Measurements from ENCODE around the gene CCDC178. TPM values are rescaled to one million over a fixed set of nuclear protein-coding genes. Genes with fewer than 3 reads are reported as not detected.

The CCDC178 gene
- total RNA-seq, 1 experiment from 2014 or later = not detected

DNA sequence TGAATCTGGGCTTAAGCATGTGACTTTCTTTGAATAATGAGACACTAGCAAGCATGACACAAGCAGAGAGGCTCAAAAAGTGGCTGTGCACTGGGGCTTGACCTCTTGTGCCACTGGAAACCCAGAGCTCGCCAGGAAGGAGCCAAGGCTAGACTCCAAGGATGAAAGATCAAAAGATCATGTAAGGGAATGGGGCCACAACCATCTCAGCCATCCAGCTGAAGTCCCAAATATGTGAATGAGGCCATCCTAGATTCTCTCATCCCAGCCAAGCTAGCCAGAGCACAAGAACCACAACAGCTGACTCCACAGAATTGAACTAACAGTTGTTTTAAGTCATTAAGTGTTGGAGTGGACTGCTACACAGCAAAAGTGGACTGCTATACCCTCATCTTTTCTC, 288.1 kb downstream of the CCDC178 start:
- ATAC-seq (no peak), DNase-seq (ENCODE audit: low read depth, low spot score) (no peak)
- H4K20me1 ChIP-seq (ENCODE audit: insufficient read depth) = no peaks in the 10 kb centered on the region; the same call in 1 of the 2 replicates
- H3K4me2 ChIP-seq (ENCODE audit: low read length) = no peak overlapping the region
- H3K4me3 ChIP-seq (replicated peaks in 1 of 2; ENCODE audit: low read depth in 1 of 2, low read length in 2 of 2) = no peak overlapping the region
- intact Hi-C loops (cut with micrococcal nuclease) = no loop called here
- no peak overlapping the region for H2AFZ ChIP-seq (ENCODE audit: low read depth, low read length, poor library complexity, severe bottlenecking)
- ChIA-PET POLR2A (no interaction called here), CTCF (no interaction called here), RAD21 (ENCODE audit: low non-redundant PET in 1 of 2, low total read pairs in 2 of 2, uncharacterized antibody in 2 of 2, unreplicated experiment in 2 of 2) (no interaction called here)
- no peak overlapping the region for H3K27ac ChIP-seq (ENCODE audit: low read depth, low read length)
- peaks cover 0 to 25% of the 10 kb centered on the region in 2 experiments; a peak in 2 of 4 replicates for H3K9me3 ChIP-seq (ENCODE audit: control insufficient read depth in 1 of 2, insufficient read depth in 1 of 2, low read depth in 1 of 2, low read length in 2 of 2)
- H3K79me2 ChIP-seq (ENCODE audit: insufficient read depth, low read length) = no peaks in the 10 kb centered on the region
- BruUV-seq (replicated peaks) = no TSS peak
- no peak for TF ChIP-seq SRF (IDR thresholded peaks at IDR 0.05; ENCODE audit: low read depth)
- no peak for TF ChIP-seq YY1 (IDR thresholded peaks at IDR 0.05; ENCODE audit: extremely low read depth, insufficient replicate concordance, low read depth, low read length)
- no peak for TF ChIP-seq ZBTB33 (IDR thresholded peaks at IDR 0.05; ENCODE audit: extremely low read depth, insufficient replicate concordance, low read length)
- no peak for TF ChIP-seq TCF7L2 (IDR thresholded peaks at IDR 0.05; ENCODE audit: borderline replicate concordance, extremely low read depth, insufficient read depth, insufficient read length)
- TF ChIP-seq, protein P1, sequence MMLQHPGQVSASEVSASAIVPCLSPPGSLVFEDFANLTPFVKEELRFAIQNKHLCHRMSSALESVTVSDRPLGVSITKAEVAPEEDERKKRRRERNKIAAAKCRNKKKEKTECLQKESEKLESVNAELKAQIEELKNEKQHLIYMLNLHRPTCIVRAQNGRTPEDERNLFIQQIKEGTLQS (IDR thresholded peaks at IDR 0.05) = no peak
- no peak for TF ChIP-seq SP1 (IDR thresholded peaks at IDR 0.05; ENCODE audit: low read depth)
- TF ChIP-seq EZH2phosphoT487 (IDR thresholded peaks at IDR 0.05; ENCODE audit: borderline replicate concordance) = no peak
- no peak for TF ChIP-seq MAX (IDR thresholded peaks at IDR 0.05)
- no peak for TF ChIP-seq CEBPB (IDR thresholded peaks at IDR 0.05; ENCODE audit: low read depth)
- no peak for TF ChIP-seq CBX3 (IDR thresholded peaks at IDR 0.05; ENCODE audit: low read depth)
- no peak for TF ChIP-seq ZNF274 (IDR thresholded peaks at IDR 0.05; ENCODE audit: low read depth, low read length)
- TF ChIP-seq POLR2AphosphoS5 (IDR thresholded peaks at IDR 0.05; ENCODE audit: low read depth, low read length) = no peak
- no peak for TF ChIP-seq RAD21 (IDR thresholded peaks at IDR 0.05; ENCODE audit: low read depth)
- TF ChIP-seq EZH2 (IDR thresholded peaks at IDR 0.05) = no peak
- no peak for TF ChIP-seq CTCF (IDR thresholded peaks at IDR 0.05 in 2 of 3, conservative IDR thresholded peaks at IDR 0.05 in 1 of 3; ENCODE audit: borderline replicate concordance in 1 of 3, insufficient read depth in 1 of 3, low read depth in 2 of 3, low read length in 2 of 3)
- TF ChIP-seq POLR2A (IDR thresholded peaks at IDR 0.05; ENCODE audit: borderline replicate concordance, extremely low read depth, insufficient read depth, insufficient read length) = no peak
- no peak for TF ChIP-seq REST (IDR thresholded peaks at IDR 0.05; ENCODE audit: low read depth)
- no peak for TF ChIP-seq FOSL1 (IDR thresholded peaks at IDR 0.05; ENCODE audit: low read depth)
- TF ChIP-seq ELF1 (IDR thresholded peaks at IDR 0.05; ENCODE audit: borderline replicate concordance, low read depth) = no peak
- TF ChIP-seq JUND (IDR thresholded peaks at IDR 0.05) = no peak
- H3K4me1 ChIP-seq (ENCODE audit: control insufficient read depth in 1 of 2, insufficient read depth in 2 of 2, low read length in 2 of 2) = no peaks in the 10 kb centered on the region
- H3K36me3 ChIP-seq (ENCODE audit: control insufficient read depth in 1 of 2, insufficient read depth in 2 of 2, low read length in 2 of 2) = no peaks in the 10 kb centered on the region
- H3K9me2 ChIP-seq (ENCODE audit: insufficient read depth) = no peaks in the 10 kb centered on the region
- H3K27me3 ChIP-seq (ENCODE audit: insufficient read depth, low read length) = no peaks in the 10 kb centered on the region
- H3K9ac ChIP-seq (ENCODE audit: low read length) = no peak overlapping the region

All from HCT116 (cell line).